Measurements from ENCODE around the gene COG1. TPM values are rescaled to one million over a fixed set of nuclear protein-coding genes. Genes with fewer than 3 reads are reported as not detected.
"Not testable (repeated sequence)": the region's sequence is repeated elsewhere in the genome, so short reads cannot be mapped to it uniquely, and the experiment has no call there.

COG1 gene, protein sequence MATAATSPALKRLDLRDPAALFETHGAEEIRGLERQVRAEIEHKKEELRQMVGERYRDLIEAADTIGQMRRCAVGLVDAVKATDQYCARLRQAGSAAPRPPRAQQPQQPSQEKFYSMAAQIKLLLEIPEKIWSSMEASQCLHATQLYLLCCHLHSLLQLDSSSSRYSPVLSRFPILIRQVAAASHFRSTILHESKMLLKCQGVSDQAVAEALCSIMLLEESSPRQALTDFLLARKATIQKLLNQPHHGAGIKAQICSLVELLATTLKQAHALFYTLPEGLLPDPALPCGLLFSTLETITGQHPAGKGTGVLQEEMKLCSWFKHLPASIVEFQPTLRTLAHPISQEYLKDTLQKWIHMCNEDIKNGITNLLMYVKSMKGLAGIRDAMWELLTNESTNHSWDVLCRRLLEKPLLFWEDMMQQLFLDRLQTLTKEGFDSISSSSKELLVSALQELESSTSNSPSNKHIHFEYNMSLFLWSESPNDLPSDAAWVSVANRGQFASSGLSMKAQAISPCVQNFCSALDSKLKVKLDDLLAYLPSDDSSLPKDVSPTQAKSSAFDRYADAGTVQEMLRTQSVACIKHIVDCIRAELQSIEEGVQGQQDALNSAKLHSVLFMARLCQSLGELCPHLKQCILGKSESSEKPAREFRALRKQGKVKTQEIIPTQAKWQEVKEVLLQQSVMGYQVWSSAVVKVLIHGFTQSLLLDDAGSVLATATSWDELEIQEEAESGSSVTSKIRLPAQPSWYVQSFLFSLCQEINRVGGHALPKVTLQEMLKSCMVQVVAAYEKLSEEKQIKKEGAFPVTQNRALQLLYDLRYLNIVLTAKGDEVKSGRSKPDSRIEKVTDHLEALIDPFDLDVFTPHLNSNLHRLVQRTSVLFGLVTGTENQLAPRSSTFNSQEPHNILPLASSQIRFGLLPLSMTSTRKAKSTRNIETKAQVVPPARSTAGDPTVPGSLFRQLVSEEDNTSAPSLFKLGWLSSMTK
- total RNA-seq, result 10 to 100 TPM; 26.6 to 33.9 TPM

DNA sequence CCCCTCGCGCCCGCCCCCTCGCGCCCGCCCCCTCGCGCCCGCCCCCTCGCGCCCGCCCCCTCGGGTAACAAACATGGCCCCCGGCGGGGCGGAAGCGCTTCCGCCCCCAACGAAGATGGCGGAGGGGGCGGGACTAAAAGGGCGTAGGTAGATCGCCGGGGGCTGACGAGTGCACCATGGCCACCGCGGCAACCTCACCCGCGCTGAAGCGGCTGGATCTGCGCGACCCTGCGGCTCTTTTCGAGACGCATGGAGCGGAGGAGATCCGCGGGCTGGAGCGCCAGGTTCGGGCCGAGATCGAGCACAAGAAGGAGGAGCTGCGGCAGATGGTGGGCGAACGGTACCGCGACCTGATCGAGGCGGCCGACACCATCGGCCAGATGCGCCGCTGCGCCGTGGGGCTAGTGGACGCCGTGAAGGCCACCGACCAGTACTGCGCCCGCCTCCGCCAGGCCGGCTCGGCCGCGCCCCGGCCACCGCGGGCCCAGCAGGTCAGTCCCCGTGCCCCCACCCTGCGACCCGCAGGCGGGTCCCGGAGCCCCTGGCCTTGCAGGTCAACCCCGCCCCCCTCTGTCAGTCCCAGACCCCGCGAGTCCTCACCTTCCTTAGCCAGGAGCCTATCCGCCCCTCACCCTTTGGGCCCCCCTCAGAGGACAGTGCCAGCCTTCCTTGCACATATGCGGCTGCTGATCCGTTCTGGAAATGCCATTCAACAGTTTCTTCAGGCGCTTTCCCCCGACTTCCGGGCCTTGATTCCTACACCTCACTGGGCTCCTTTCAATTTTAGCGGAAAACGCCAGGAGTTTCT lies at the start of gene COG1:
TSS of gene COG1 (plus strand) at position 162 of the 808 bp plus-strand sequence. CDS start at position 177, 15 bp downstream.
- CTCF ChIA-PET, result interaction anchor here (0.9 to 7.8 kb wide), 12 partner anchors 11 to 633 kb away, joined by 3 to 85 read pairs (median 7); a partner anchor contains a TSS
- Mint-ChIP-seq H3K9me3 (ENCODE audit: low read depth) (no peaks in the 10 kb centered on the region), H3K4me3 (peak within 1 kb of the TSS; percentile 92), H3K4me1 (peaks cover 23% of the 10 kb centered on the region), H3K36me3 (peaks cover 16% of the 10 kb centered on the region), H3K27ac (peak within 1 kb of the TSS; percentile 97), H3K27me3 (no peaks in the 10 kb centered on the region)
- DNase-seq (peak; percentile 91), ATAC-seq (peak; percentile 84)

DNA sequence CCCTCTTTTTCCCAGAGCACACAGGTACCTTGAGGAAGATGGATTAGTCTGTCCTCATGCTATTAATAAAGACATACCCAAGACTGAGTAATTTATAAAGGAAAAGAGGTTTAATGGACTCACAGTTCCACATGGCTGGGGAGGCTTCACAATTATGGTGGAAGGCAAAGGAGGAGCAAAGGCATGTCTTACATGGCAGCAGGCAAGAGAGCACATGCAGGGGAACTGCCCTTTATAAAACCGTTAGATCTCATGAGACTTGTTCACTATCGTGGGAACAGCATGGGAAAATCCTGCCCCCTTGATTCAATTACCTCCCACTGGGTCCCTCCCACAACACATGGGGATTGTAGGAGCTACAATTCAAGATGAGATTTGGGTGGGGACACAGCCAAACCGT lies 48.6 kb upstream of the COG1 start:
- Mint-ChIP-seq H3K4me1 (peaks cover 16% of the 10 kb centered on the region), H3K9me3 (ENCODE audit: low read depth) (peaks cover 17% of the 10 kb centered on the region)
- DNase-seq, H3K4me3 Mint-ChIP-seq, ATAC-seq, H3K27me3 Mint-ChIP-seq, H3K36me3 Mint-ChIP-seq, H3K27ac Mint-ChIP-seq: not testable (repeated sequence)
- CTCF ChIA-PET, result interaction anchor here (1.1 to 2.4 kb wide), 3 partner anchors 12 to 587 kb away, joined by 5 to 9 read pairs (median 6); no protein-coding TSS in a partner anchor

DNA sequence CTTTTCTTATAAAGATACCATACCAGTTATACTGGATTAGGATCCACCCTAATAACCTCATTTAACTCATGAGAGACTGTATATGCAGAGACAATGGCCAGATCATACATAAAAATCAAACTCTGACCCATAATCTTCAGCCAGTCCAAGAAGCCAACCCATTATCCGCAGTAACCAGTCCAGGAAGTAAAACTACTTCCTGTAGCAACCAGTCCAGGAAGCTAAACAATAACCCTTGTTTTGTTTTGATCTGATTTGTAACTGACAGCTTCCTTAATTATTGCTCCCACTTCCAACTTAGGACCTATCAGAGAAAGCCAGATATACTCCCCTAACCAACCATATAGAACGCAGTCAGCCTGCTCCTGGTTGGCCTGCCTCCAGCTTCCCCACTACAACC lies 47.2 kb upstream of the COG1 start:
- DNase-seq (no peak), ATAC-seq (no peak)
- no peak overlapping the region for H3K4me3 Mint-ChIP-seq
- H3K9me3 Mint-ChIP-seq (ENCODE audit: low read depth), result peaks cover 18% of the 10 kb centered on the region
- H3K27me3 Mint-ChIP-seq, result no peaks in the 10 kb centered on the region
- CTCF ChIA-PET, result interaction anchor here (0.5 to 2.4 kb wide), 3 partner anchors 11 to 110 kb away, joined by 3 to 9 read pairs (median 3); no protein-coding TSS in a partner anchor
- H3K27ac Mint-ChIP-seq, result no peak overlapping the region
- peaks cover 16% of the 10 kb centered on the region for H3K4me1 Mint-ChIP-seq
- no peaks in the 10 kb centered on the region for H3K36me3 Mint-ChIP-seq

DNA sequence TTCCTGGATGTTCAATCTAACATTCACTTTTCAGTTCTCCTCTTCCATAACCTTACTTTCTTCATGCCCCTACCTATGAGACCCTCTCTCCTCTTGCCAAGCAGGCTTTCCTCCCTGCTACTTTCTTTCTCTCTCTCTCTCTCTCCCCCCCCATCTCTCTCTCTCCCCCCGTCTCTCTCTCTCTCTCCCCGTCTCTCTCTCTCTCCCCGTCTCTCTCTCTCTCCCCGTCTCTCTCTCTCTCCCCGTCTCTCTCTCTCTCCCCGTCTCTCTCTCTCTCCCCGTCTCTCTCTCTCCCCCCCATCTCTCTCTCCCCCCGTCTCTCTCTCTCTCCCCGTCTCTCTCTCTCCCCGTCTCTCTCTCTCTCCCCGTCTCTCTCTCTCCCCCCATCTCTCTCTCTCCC lies 45.1 kb upstream of the COG1 start:
- peaks cover 16% of the 10 kb centered on the region for H3K9me3 Mint-ChIP-seq (ENCODE audit: low read depth)
- not testable (repeated sequence) for ATAC-seq, H3K4me3 Mint-ChIP-seq, DNase-seq, H3K36me3 Mint-ChIP-seq, H3K27me3 Mint-ChIP-seq, H3K27ac Mint-ChIP-seq
- CTCF ChIA-PET, result interaction anchor here (2.4 kb wide), 1 partner anchor 9 kb away, joined by 9 read pairs; no protein-coding TSS in a partner anchor
- peaks cover 12% of the 10 kb centered on the region for H3K4me1 Mint-ChIP-seq

DNA sequence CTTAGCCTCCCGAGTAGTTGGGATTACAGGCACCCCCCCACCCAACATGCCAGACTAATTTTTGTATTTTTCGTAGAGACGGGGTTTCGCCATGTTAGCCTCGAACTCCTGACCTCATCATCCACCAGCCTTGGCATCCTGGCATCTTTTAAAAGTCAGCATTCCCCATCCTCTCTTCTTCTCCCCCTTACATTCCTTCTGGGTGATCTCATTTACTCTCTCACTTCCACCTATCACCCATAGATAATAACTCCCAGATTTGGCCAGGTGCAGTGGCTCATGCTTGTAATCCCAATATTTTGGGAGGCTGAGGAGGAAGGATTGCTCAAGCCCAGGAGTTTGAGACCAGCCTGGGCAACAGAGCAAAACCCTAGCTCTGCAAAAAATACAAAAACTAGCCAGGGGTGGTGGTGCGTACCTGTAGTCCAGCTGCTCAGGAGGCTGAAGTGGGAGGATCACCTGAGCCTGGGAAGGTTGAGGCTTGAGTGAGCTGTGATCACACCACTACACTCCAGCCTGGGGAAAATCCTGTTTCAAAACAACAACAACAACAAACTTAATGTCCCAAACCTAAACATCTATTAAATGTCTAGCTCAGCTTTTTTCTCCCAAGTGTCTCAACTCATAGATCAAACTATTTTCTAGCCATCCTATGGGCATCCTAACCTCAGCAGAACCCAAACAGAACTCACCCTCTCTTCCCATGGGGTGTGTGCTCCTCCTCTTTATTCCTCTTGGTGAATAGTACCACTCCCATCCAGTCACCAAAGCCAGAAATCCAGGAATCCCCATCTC lies 44.1 kb upstream of the COG1 start:
- Mint-ChIP-seq H3K4me3 (no peak overlapping the region), H3K4me1 (peaks cover 2% of the 10 kb centered on the region), H3K9me3 (ENCODE audit: low read depth) (peaks cover 16% of the 10 kb centered on the region), H3K27ac (no peak overlapping the region), H3K36me3 (no peaks in the 10 kb centered on the region), H3K27me3 (no peaks in the 10 kb centered on the region)
- CTCF ChIA-PET, result no interaction called here
- ATAC-seq, result no peak
- DNase-seq, result no peak

DNA sequence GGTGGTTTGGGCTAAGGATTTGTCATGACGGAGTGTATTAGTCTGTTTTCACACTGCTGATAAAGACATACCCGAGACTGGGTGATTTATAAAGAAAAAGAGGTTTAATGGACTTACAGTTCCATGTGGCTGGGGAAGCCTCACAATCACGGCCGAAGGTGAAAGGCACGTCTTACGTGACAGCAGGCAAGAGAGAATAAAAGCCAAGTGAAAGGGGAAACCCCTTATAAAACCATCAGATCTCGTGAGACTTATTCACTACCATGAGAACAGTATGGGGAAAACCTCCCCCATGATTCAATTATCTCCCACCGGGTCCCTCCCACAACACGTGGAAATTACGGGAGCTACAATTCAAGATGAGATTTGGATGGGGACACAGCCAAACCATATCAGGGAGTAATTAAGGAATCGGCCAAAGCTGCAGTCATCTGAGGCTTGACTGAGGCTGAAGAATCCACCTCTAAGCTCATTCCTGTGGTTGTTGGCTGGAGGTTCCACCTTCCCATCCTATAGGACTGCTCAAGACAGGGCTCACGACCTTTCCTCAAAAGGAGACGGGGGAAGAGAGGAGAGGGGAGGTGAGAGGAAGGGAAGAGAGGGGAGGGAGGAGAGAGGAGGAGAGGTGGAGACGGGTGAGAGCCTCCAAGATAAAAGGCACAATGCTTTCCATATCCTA lies 42.1 kb upstream of the COG1 start:
- not testable (repeated sequence) for DNase-seq; H3K4me1 Mint-ChIP-seq; H3K9me3 Mint-ChIP-seq (ENCODE audit: low read depth); ATAC-seq; H3K36me3 Mint-ChIP-seq; H3K4me3 Mint-ChIP-seq; H3K27ac Mint-ChIP-seq; H3K27me3 Mint-ChIP-seq
- CTCF ChIA-PET, result interaction anchor here (1.1 kb wide), 1 partner anchor 423 kb away, joined by 5 read pairs; no protein-coding TSS in a partner anchor

DNA sequence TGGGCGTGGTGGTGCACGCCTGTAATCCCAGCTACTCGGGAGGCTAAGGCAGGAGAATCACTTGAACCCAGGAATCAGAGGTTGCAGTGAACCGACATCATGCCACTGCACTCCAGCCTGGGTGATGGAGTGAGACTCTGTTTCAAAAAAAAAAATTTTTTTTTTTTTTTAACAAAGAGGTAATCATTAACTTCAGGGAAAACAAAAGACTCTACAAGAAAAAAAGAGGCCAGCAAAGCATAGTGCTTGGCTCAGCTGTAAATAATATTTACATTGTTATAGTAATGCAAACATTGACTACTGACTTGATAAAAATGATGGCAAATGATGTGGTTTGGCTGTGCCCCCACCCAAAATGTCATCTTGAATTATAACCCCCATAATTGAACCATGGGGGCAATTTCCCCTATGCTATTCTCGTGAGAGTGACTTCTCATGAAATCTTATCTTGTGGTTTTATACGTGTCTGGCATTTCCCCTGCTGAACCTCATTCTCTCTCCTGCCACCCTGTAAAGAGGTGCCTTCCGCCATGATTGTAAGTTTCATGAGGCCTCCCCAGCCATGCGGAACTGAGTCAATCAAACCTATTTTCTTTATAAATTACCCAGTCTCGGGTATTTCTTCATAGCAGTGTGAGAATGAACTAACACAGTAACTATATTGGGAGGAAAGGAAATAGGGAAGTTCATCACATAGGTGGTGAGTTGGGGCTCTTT lies 40.8 kb upstream of the COG1 start:
- DNase-seq (no peak), ATAC-seq (no peak)
- CTCF ChIA-PET, result no interaction called here
- no peak overlapping the region for H3K4me3 Mint-ChIP-seq
- no peak overlapping the region for H3K27ac Mint-ChIP-seq
- H3K9me3 Mint-ChIP-seq (ENCODE audit: low read depth), result peaks cover 3% of the 10 kb centered on the region
- H3K4me1 Mint-ChIP-seq, result no peaks in the 10 kb centered on the region
- H3K36me3 Mint-ChIP-seq, result no peaks in the 10 kb centered on the region
- peaks cover 6% of the 10 kb centered on the region for H3K27me3 Mint-ChIP-seq

DNA sequence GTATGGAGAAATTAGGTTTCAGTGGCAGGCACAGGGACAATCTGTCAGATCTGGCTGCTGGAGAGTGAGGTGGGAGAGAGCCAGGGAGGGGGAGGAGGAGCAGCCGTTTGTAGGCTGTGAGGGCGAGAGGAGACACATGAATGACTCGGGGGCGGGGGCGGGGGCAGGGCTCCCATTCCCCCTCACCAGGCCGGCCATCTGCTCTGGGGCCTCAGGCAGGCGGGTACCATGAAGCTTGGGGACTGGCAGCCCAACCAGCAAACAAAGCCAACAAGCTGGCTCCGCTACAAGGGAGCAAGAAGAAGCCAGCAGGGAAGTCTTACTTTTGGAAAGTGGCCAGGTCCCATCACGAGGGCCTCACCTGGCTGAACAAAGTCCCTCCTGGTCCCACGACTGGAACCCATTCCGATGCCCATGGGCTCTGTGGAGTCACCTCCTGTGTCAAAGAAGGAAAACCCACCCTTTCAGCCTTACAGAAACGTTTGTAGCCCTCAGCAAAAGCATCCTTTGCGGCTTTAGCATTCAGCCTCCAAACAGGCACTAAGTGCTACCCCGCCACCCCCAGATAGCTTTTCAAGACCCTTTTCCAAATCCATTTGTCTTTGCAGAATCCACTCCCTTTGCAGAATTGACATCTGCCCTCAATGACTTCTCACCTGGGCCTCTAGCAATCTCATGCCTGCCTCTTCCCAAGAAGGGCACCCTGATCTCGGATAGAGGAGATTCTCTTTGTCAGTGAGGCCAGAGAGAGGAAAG lies 37.3 kb upstream of the COG1 start:
- H3K4me3 Mint-ChIP-seq, result no peak overlapping the region
- no peaks in the 10 kb centered on the region for H3K9me3 Mint-ChIP-seq (ENCODE audit: low read depth)
- ATAC-seq (no peak), DNase-seq (no peak)
- CTCF ChIA-PET, result interaction anchor here (1.0 to 3.4 kb wide), 12 partner anchors 9 to 598 kb away, joined by 3 to 70 read pairs (median 7); no protein-coding TSS in a partner anchor
- no peak overlapping the region for H3K27ac Mint-ChIP-seq
- no peaks in the 10 kb centered on the region for H3K36me3 Mint-ChIP-seq
- peaks cover 18% of the 10 kb centered on the region for H3K27me3 Mint-ChIP-seq
- peaks cover 3% of the 10 kb centered on the region for H3K4me1 Mint-ChIP-seq

DNA sequence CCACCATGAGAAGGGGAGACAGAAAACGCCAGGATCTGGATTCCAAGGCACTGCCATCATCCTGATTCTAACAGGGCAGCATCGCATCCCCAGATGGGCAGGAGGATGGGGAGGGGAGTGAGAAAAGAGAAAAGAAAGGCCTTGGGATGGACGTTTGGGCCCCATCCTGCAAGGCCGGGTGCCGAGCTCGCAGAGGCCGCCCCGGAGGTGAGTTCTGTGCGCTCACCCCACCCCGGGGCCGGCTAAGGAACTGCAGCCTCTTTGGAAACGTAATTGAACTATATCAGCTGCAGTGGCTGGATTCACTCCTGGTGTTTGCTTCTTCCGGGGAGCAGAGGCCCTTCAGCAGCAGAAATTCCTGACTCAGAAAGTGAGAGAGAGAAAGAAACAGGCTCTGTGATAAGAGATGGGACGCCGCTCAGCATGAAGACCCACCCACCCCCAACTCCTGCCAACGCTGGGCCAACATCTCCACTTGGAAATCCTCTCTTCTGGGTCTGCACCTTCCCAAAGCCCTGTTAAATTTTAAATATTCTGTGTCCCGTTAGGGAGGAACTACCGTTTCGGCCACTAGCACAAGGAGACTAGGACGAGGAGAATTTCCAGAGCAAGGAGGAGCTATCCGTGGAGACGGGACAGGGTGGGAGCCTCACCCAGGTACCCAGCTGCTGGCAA lies 36.6 kb upstream of the COG1 start:
- H3K4me3 Mint-ChIP-seq, result no peak overlapping the region
- DNase-seq (peak; percentile 65), ATAC-seq (peak; percentile 92)
- H3K36me3 Mint-ChIP-seq, result no peaks in the 10 kb centered on the region
- H3K9me3 Mint-ChIP-seq (ENCODE audit: low read depth), result no peaks in the 10 kb centered on the region
- peaks cover 6% of the 10 kb centered on the region for H3K4me1 Mint-ChIP-seq
- no peak overlapping the region for H3K27ac Mint-ChIP-seq
- CTCF ChIA-PET, result interaction anchor here (1.0 to 3.4 kb wide), 14 partner anchors 10 to 599 kb away, joined by 3 to 70 read pairs (median 4); no protein-coding TSS in a partner anchor
- H3K27me3 Mint-ChIP-seq, result peaks cover 25% of the 10 kb centered on the region

DNA sequence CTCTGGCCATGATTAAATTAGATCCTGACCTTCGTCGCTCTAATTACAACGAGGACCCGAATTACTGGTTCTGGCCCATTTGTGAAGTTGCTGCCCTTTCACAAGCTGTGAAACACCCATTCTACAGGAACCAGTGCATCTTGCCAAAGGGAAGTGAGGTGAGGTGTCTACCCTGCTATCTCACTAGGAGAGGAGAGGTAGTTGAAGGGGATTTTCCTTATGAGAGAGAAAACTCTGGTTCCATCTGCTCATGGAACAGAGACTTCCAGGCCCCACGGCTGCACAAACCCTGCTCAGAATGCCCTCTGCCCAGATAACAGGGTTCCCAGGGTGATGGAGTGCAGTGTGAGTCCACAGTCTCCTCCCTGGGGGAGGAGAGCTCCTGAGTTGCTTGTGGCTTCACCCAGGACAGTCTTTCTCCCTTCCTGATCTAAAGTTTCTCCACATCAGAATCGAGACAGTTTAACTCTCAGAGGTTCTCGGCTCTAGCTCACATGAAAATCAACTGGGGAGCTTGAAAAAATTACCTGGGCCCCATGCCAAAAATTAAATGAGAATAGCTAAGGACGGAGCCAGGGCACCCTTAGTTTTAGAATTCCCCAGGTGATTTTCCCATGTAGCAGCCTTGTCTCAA lies 35.9 kb upstream of the COG1 start:
- peaks cover 29% of the 10 kb centered on the region for H3K27me3 Mint-ChIP-seq
- ATAC-seq, result no peak
- no peak overlapping the region for H3K27ac Mint-ChIP-seq
- no peak overlapping the region for H3K4me3 Mint-ChIP-seq
- CTCF ChIA-PET, result interaction anchor here (1.0 to 3.4 kb wide), 10 partner anchors 11 to 599 kb away, joined by 3 to 70 read pairs (median 9); no protein-coding TSS in a partner anchor
- no peaks in the 10 kb centered on the region for H3K9me3 Mint-ChIP-seq (ENCODE audit: low read depth)
- DNase-seq, result no peak
- no peaks in the 10 kb centered on the region for H3K36me3 Mint-ChIP-seq
- H3K4me1 Mint-ChIP-seq, result peaks cover 6% of the 10 kb centered on the region
